Epithelial cell of esophagus (primary cell): ENCODE measurements around the gene SLC39A11.

Experiments
- DNase-seq: peaks from one replicate; pipeline ENCODE4 v3.0.0; 2010; ENCODE audit warnings: low read depth
- H3K4me3 ChIP-seq: 2 replicates; pipeline ENCODE4 v1.5.1; 2011; ENCODE audit warnings: mild to moderate bottlenecking, low read length, control low read depth
- CTCF ChIP-seq: IDR thresholded peaks from 2 replicates; pipeline ENCODE4 v1.5.1; 2011; ENCODE audit warnings: low read depth, mild to moderate bottlenecking, low read length, control low read depth, inconsistent platforms; ENCODE audit not compliant: insufficient read depth; ENCODE audit errors: missing control alignments

Gene SLC39A11

GRCh38 chr17:72618001-72618509 lies 474.4 kb downstream of the SLC39A11 start:
- no peak overlapping the region for H3K4me3 ChIP-seq
- DNase-seq, result peak; percentile 61
- TF ChIP-seq CTCF, result no peak

GRCh38 chr17:72617557-72617956 lies 474.9 kb downstream of the SLC39A11 start:
- no peak overlapping the region for H3K4me3 ChIP-seq

GRCh38 chr17:72616447-72616846 lies 476.0 kb downstream of the SLC39A11 start:
- TF ChIP-seq CTCF, result no peak

More at GRCh38 chr17:72617557-72617956, 474.9 kb downstream of the SLC39A11 start:
- TF ChIP-seq CTCF, result no peak
- DNase-seq, result no peak

GRCh38 chr17:72615627-72615991 lies 476.9 kb downstream of the SLC39A11 start:
- DNase-seq, result no peak
- no peak for TF ChIP-seq CTCF
- no peak overlapping the region for H3K4me3 ChIP-seq

More at GRCh38 chr17:72616447-72616846, 476.0 kb downstream of the SLC39A11 start:
- no peak for DNase-seq
- H3K4me3 ChIP-seq, result no peak overlapping the region

GRCh38 chr17:72614871-72615626 lies 477.4 kb downstream of the SLC39A11 start:
- DNase-seq, result peak; percentile 57
- TF ChIP-seq CTCF, result no peak

GRCh38 chr17:72614476-72614870 lies 478.0 kb downstream of the SLC39A11 start:
- H3K4me3 ChIP-seq, result no peak overlapping the region
- DNase-seq, result peak; percentile 8
- no peak for TF ChIP-seq CTCF

More at GRCh38 chr17:72614871-72615626, 477.4 kb downstream of the SLC39A11 start:
- H3K4me3 ChIP-seq, result no peak overlapping the region
